Measurements from ENCODE around the gene CAMTA1. TPM values are rescaled to one million over a fixed set of nuclear protein-coding genes. Genes with fewer than 3 reads are reported as not detected.

CAMTA1 gene
- total RNA-seq, 1 experiment from 2014 or later, result 60.0 TPM

DNA sequence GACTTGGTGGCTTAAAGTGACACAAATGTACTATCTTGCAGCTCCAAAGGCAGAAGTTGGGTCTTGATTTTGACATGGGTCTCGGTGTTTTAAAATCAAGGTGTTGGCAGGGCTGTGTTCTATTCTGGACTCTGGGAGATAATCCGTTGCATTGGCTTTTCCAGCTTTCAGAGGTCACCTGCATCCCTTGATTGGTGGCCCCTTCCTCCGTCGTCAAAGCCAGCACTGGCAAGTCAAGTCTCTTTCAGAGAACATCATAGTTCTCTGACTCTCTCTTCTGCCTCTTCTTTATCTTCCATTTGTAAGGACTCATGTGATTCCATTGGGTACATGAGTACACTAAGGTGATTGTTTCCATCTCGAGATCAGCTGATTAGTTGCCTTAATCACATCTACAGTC lies 172.1 kb downstream of the CAMTA1 start:
- Mint-ChIP-seq H3K27me3 (ENCODE audit: insufficient read depth, unreplicated experiment) (peaks cover 6% of the 10 kb centered on the region), H3K9me3 (ENCODE audit: unreplicated experiment) (no peaks in the 10 kb centered on the region), H3K27ac (ENCODE audit: unreplicated experiment) (no peak overlapping the region), H3K4me1 (ENCODE audit: low read depth, unreplicated experiment) (no peaks in the 10 kb centered on the region), H3K36me3 (ENCODE audit: insufficient read depth, unreplicated experiment) (no peaks in the 10 kb centered on the region), H3K4me3 (ENCODE audit: unreplicated experiment) (no peak overlapping the region)
- no peak for DNase-seq
- H3K36me3 ChIP-seq (ENCODE audit: control insufficient read depth, insufficient read depth, low read length), result no peaks in the 10 kb centered on the region
- no peak overlapping the region for H3K4me3 ChIP-seq (ENCODE audit: low read depth, low read length)
- intact Hi-C loops (cut with micrococcal nuclease; ENCODE audit: unreplicated experiment), result no loop called here
- H3K9me3 ChIP-seq, result no peaks in the 10 kb centered on the region
- TF ChIP-seq, protein P1, sequence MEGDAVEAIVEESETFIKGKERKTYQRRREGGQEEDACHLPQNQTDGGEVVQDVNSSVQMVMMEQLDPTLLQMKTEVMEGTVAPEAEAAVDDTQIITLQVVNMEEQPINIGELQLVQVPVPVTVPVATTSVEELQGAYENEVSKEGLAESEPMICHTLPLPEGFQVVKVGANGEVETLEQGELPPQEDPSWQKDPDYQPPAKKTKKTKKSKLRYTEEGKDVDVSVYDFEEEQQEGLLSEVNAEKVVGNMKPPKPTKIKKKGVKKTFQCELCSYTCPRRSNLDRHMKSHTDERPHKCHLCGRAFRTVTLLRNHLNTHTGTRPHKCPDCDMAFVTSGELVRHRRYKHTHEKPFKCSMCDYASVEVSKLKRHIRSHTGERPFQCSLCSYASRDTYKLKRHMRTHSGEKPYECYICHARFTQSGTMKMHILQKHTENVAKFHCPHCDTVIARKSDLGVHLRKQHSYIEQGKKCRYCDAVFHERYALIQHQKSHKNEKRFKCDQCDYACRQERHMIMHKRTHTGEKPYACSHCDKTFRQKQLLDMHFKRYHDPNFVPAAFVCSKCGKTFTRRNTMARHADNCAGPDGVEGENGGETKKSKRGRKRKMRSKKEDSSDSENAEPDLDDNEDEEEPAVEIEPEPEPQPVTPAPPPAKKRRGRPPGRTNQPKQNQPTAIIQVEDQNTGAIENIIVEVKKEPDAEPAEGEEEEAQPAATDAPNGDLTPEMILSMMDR (IDR thresholded peaks at IDR 0.05; ENCODE audit: insufficient read depth in 1 of 2, low read depth in 1 of 2, low read length in 1 of 2, severe bottlenecking in 1 of 2, unreplicated experiment in 1 of 2), result no peak
- no peaks in the 10 kb centered on the region for H3K4me1 ChIP-seq
- no peaks in the 10 kb centered on the region; the same call in 1 of the 2 replicates for H3K27me3 ChIP-seq (replicated peaks; ENCODE audit: control insufficient read depth, insufficient read depth, low read length)
- no TSS peak for BruUV-seq (replicated peaks)
- CTCF ChIA-PET, result no interaction called here
- POLR2A ChIA-PET, result no interaction called here

DNA sequence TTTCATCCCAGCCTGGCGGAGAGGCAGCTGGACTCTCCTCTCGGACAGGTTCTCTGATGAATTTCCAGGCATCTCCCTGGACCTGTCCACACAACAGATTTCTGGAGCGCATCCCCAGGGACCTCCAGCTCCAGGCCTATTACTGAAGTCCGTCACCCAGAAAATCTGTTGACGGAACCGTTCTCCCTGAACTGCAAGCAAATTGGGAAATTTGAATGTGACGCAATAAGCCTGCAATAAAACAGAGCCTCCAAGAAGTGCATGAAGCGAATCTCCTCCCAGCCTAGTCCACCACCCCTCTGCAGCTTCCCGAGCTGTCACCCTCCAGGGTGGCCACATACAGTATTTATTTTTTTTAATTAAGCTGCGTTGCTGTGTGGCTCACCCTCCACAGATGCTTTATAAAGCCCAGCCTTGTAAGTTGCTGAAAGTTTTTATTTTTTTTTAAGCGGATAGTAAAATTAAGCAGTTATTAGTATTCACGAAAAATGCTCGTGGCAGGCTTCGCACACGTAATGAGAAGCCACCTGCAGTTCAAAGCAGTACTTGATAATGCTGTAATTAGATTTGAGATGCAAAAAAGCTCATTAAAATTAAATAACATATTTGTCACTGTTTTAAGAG lies 173.3 kb downstream of the CAMTA1 start:
- POLR2A ChIA-PET, result no interaction called here
- peak in 1 of 2 experiments; percentile 18 for DNase-seq
- intact Hi-C loops (cut with micrococcal nuclease; ENCODE audit: unreplicated experiment), result no loop called here
- Mint-ChIP-seq H3K27ac (ENCODE audit: unreplicated experiment) (no peak overlapping the region), H3K4me1 (ENCODE audit: low read depth, unreplicated experiment) (no peaks in the 10 kb centered on the region), H3K27me3 (ENCODE audit: insufficient read depth, unreplicated experiment) (peaks cover 4% of the 10 kb centered on the region), H3K4me3 (ENCODE audit: unreplicated experiment) (no peak overlapping the region), H3K36me3 (ENCODE audit: insufficient read depth, unreplicated experiment) (no peaks in the 10 kb centered on the region), H3K9me3 (ENCODE audit: unreplicated experiment) (no peaks in the 10 kb centered on the region)
- no TSS peak for BruUV-seq (replicated peaks)
- no peaks in the 10 kb centered on the region; the same call in 1 of the 2 replicates for H3K27me3 ChIP-seq (replicated peaks; ENCODE audit: control insufficient read depth, insufficient read depth, low read length)
- H3K36me3 ChIP-seq (ENCODE audit: control insufficient read depth, insufficient read depth, low read length), result no peaks in the 10 kb centered on the region
- CTCF ChIA-PET, result no interaction called here
- H3K4me1 ChIP-seq, result no peaks in the 10 kb centered on the region
- no peak overlapping the region for H3K4me3 ChIP-seq (ENCODE audit: low read depth, low read length)
- TF ChIP-seq, protein P1 (IDR thresholded peaks at IDR 0.05; ENCODE audit: insufficient read depth in 1 of 2, low read depth in 1 of 2, low read length in 1 of 2, severe bottlenecking in 1 of 2, unreplicated experiment in 1 of 2), result no peak
- H3K9me3 ChIP-seq, result no peaks in the 10 kb centered on the region

DNA sequence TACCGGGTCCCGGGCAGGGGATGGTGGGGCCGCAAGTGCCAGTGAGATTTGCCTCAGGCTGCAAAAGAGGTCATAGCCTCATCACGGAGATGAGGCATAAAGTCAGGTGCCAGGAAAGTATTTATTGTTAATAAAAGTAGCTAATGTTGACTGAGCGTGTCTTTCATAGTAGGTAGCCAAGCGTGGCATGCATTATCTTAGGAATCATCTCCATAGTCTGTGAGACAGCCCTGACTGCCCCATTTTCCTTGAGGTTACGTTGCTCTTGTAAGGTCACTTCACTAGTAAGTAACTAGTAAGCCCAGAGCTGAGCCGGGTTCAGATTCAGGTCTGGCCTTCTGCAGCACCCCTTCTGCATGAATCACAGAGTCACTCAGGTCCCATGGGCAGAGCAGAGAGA lies 174.2 kb downstream of the CAMTA1 start:
- no TSS peak for BruUV-seq (replicated peaks)
- H3K9me3 ChIP-seq, result no peaks in the 10 kb centered on the region
- H3K36me3 ChIP-seq (ENCODE audit: control insufficient read depth, insufficient read depth, low read length), result no peaks in the 10 kb centered on the region
- Mint-ChIP-seq H3K4me1 (ENCODE audit: low read depth, unreplicated experiment) (no peaks in the 10 kb centered on the region), H3K27ac (ENCODE audit: unreplicated experiment) (no peak overlapping the region), H3K27me3 (ENCODE audit: insufficient read depth, unreplicated experiment) (peaks cover 4% of the 10 kb centered on the region), H3K36me3 (ENCODE audit: insufficient read depth, unreplicated experiment) (no peaks in the 10 kb centered on the region), H3K4me3 (ENCODE audit: unreplicated experiment) (no peak overlapping the region), H3K9me3 (ENCODE audit: unreplicated experiment) (no peaks in the 10 kb centered on the region)
- no peak for DNase-seq
- no peaks in the 10 kb centered on the region for H3K4me1 ChIP-seq
- H3K27me3 ChIP-seq (replicated peaks; ENCODE audit: control insufficient read depth, insufficient read depth, low read length), result no peaks in the 10 kb centered on the region; the same call in 1 of the 2 replicates
- intact Hi-C loops (cut with micrococcal nuclease; ENCODE audit: unreplicated experiment), result no loop called here
- TF ChIP-seq, protein P1 (IDR thresholded peaks at IDR 0.05; ENCODE audit: insufficient read depth in 1 of 2, low read depth in 1 of 2, low read length in 1 of 2, severe bottlenecking in 1 of 2, unreplicated experiment in 1 of 2), result no peak
- no peak overlapping the region for H3K4me3 ChIP-seq (ENCODE audit: low read depth, low read length)
- POLR2A ChIA-PET, result no interaction called here
- CTCF ChIA-PET, result no interaction called here
